NCI-H1048 (cell line): ENCODE data around the gene CUL2.
A peak's percentile ranks its signal among the peaks of the same experiment; 100 is the strongest.
"Not testable (repeated sequence)": the region's sequence is repeated elsewhere in the genome, so short reads cannot be mapped to it uniquely, and the experiment has no call there.

Source experiments
- DNase-seq: peaks from one replicate; lab custom pipeline; 2025; lab: John Stamatoyannopoulos, UW

CUL2 gene

GRCh38 chr10:35090162-35090954 lies at the start of gene CUL2:
CUL2 (minus strand) TSS chr10:35090341; CDS start chr10:35071317, 19,024 bp downstream.
- peak; percentile 83 for DNase-seq

GRCh38 chr10:35136263-35136815 lies 46.2 kb upstream of the CUL2 start:
- DNase-seq = no peak

- DNase-seq = no peak
Measured at GRCh38 chr10:35135861-35136260, 45.7 kb upstream of the CUL2 start.

DNA sequence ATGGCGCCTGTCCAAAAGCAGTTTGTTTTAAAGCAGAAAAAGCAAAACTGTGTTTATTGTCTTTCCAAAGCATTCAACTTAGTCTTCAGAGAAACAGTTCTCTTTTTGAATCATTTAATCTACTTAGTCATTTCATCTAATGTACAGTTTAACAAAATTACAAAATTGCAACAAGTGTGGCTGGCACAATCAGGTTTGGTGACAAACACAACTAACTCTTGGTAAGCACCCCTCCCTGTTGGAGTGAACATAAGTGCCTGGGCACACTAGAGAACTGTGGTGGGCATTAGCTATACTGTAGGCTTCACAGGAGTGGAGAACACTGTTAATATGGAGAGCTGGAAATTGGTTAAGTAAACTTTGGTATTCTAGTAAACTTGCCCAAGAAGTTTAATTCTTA lies 43.4 kb upstream of the CUL2 start:
- no peak for DNase-seq

GRCh38 chr10:35132727-35133126 lies 42.6 kb upstream of the CUL2 start:
- DNase-seq = no peak

DNA sequence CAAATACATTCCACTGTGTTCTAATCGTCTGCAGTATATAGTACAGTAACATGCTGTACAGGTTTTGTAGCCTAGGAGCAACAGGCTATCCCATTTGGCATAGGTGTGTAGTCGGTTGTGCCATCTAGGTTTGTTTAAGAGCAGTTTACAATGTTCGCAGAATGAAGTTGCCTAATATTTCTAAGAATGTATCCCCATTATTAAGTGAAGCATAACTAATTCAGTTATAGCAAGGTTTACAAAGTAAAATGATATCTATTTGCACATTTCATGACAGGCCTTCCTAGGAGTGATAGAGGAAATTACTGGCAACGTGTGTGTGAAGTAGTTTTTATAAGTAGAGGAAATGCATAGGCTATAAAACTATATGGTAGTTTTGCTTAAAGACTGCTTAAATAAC lies 40.5 kb upstream of the CUL2 start:
- DNase-seq = no peak

DNA sequence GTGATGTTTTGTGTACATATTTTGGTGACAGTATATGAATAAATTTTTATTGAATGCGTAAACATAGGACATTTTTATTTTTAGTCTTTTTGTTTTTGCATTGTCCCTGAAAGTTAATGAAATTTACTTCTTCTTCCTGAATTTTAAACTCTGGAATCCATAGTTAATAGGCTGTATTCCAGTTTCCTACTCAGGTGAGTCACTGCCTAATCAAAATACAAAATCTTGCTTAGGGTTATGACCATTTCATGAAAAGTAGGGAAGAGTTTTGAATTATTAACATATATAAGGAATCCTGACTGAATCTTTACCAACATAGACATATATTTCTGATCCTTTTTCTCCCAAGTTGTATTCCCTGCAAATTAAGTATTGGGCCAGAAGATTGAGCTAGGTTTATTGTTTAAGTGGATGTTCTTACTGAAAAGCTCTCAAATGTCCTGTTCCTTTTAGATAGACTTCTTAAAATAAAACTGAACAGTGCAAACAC lies 39.1 kb upstream of the CUL2 start:
- DNase-seq = no peak

DNA sequence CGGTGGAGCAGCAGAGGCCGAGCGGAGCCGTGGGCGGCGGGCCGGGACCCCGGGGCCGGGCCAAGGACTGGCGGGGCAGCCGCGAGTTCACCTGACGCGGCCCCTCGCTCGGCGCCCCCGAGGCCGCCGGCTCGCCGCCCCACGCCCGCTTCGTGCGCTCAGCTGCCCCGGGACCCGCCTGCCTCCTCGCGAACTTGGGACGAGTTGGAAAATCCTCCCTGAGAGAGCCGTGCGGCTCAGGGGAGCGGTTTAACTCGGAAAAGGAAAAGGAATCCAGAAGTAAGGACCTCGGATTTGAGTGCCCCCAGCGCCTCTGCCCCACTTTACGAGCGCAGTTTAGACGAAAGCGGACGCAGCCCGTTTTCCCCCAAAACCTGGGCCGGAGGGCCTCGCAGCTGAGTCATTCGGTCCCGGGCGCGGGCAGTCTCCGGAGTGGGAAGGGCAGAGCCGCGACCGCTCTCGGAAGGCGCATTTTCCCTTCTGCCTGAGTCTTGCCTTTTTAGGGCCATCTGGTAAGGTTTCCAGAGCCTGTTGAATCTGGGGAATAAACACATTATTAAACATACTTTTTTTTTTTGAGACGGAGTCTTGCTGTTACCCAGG lies 37.2 kb upstream of the CUL2 start:
- DNase-seq = no peak

GRCh38 chr10:35126530-35127288 lies 36.6 kb upstream of the CUL2 start, which contains the start of gene CREM:
CREM (plus strand) TSS chr10:35126846; CDS start chr10:35137836, 10,990 bp downstream.
- peak; percentile 93 for DNase-seq

DNA sequence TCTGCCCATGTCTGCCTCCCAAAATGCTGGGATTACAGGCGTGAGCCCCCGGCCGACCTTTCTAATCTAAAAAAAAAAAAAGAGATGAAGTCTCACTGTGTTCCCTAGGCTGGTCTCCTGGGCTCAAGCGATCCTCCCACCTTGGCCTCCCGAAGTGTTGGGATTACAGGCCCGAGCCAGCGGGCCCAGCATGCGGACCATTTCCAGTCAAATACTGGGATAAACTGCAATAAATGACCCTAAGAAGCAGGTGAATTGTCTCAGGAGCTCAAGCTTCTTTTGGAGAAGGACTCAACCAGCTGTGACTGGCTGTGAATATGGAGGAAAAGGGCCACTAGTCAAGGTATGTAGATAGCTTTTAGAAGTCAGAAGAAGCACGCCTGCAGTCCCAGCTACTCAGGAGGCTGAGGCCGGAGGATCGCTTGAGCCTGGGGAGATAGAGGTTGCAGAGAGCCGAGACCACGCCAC lies 36.0 kb upstream of the CUL2 start:
- DNase-seq = no peak

DNA sequence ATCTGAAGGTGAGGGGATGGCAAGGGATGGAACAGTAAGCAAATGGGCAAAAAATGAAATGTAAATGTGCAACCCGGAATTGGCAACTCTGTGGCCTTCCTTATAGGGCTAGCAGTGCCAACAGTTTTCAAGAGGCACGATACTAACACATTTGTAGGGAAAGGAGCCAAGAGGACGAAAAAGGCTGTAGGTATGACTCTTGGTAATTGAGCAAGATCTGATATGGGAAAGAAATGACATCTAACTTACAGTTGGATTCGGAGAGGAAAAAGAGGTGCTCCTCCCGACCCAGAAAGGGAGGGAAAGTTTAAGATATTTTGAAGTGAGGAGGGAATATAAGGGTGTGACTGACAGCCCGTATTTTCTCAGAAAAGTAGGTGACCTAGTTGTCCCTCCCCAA lies 34.4 kb upstream of the CUL2 start:
- DNase-seq = no peak

GRCh38 chr10:35119378-35119777 lies 29.2 kb upstream of the CUL2 start:
- DNase-seq = no peak

DNA sequence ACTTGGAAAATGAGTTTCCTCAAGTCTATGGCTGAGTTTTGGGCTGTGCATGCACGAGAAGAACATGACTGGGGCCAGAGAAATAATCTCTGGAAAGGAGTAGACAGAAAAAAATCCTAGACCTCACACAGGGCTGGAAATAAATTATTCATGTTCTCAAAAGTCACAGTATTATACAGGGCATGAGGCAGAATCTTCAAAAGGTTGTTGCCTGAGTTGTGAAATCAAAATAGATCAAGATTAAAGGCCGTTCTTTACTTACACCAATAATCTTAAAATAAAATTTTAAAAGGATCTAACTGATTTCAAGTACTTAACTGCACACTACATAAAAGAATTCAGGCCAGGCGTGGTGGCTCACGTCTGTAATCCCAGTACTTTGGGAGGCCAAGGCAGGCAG lies 22.4 kb upstream of the CUL2 start:
- DNase-seq = no peak

GRCh38 chr10:35103882-35104281 lies 13.7 kb upstream of the CUL2 start:
- no peak for DNase-seq

DNA sequence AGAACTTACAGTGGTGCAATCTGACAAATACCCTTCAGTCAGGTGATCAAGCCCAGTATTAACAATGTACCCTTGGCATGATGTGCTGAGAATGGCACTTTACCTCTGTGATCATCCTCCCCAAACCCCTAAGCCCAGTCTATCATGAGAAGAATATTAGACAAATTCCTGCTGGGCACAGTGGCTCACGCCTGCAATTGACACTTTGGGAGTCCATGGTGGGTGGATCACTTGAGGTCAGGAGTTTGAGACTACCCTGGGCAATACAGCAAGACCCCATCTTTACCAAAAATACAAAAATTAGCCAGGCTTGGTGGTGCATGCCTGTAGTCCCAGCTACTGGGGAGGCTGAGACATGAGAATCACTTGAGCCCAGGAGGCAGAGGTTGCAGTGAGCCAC lies 7.4 kb upstream of the CUL2 start:
- DNase-seq = no peak

DNA sequence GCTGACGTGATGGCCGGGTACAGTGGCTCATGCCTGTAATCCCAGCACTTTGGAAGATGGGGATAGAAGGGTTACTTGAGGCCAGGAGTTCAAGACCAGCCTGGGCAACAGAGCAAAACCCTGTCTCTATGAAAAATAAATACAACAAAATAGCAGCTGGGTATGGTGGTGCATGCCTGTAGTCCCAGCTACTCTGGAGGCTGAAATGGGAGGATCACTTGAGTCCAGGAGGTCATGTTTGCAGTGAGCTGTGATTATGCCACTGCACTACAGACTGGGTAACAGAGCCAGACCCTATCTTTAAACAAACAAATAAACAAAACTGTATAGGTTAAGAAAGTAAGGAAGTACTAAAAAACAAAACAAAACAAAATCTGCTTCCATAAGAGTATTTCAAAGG lies 6.2 kb upstream of the CUL2 start:
- no peak for DNase-seq

DNA sequence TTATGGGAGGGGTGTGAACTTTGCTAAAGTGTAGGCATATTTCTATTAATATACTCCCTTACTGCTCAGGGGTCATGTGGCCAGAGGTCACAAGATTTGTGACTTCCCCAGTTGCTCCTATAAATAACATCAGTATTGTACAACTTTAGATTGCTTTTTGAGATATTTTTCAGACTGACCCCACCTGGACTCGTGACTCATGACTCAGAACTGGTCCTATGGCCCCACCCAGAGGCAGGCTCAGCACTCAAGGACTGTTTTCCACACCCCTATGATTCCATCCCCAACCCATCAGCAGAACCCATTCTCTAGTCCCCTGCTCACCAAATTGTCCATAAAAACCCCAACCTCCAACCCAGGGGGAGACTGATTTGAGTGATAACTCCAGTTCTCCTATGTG lies 2.7 kb upstream of the CUL2 start:
- no peak for DNase-seq

DNA sequence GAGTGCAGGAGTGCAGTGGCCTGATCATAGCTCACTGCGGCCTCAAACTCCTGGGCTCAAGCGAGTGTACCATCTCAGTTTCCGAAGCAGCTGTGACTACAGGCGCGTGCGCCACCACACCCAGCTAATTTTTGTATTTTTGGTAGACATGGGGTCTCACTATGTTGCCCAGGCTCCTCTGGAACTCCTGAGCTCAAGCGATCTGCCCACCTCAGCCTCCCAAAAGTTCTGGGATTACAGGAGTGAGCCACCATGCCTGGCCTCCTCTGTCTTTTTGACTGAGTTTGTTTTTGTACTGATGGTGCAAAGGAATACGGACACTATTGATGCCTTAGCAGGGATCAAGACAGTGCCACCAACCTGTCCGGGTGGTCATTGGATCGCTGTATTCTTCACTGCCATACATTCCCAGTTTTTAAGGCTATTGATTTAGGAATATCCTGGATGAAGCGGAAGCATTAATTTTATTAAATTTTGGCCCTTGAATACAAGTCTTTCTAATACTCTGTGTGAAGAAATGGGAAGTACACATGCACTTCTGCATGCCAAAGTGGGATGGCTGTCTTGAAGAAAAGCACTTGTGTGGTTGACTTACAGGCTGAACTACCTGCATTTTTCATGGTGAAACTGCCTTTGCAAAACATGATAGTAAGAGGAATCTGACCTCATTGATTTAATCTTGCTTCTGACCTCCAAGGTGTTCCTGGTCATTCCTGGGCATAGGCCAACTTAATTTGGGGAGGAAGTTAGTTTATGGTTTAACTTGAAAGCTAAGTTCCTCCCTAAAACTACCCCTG lies 2.1 kb upstream of the CUL2 start:
- DNase-seq = no peak

DNA sequence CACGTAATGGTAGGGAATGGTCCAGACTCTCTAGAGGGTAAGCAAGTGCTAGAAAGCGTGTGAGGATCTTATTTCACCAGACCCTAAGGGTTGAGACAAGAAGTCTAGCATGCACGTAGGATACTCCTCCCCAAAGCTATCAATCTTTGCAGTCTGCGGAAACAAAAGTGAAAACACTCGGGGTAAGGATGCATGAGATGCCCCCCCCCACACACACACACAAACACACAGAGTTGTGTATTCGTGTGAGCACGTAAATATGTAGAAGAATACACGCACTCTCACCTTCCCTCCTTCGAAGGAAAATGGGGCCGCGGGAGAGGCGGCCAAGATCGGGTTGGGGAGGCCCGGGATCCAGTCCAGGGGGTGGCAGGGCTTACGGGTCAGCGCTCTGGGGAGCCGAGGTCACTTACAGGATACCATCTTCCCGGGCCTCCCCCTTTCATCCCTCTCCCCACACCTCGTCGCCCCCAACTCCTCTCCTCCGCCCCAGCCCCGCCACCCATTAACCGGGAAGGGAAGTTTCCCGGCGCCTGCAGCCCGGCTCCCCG lies 455 bp downstream of the CUL2 start:
- DNase-seq = no peak

- no peak for DNase-seq
Measured at GRCh38 chr10:35083242-35083641, 6.9 kb downstream of the CUL2 start.

DNA sequence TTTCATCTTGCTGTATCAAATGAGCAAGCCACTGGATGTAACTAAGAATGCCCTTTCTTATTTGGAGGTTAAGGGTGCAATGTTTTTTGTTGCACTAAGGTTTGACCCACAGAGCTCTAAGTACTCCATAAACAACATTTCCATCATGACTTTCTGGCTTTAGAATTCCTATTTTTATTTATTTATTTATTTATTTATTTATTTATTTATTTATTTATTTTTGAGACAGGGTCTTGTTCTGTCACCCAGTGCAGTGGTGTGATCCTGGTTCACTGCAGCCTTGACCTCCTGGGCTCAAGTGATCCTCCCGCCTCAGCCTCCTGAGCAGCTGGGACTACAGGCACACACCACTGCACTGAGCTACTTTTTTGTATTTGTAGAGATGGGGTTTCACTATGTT lies 9.9 kb downstream of the CUL2 start:
- not testable (repeated sequence) for DNase-seq
